Measurements from ENCODE around the gene SLX4IP.
"Not testable (repeated sequence)": the region's sequence is repeated elsewhere in the genome, so short reads cannot be mapped to it uniquely, and the experiment has no call there.

SLX4IP gene

DNA sequence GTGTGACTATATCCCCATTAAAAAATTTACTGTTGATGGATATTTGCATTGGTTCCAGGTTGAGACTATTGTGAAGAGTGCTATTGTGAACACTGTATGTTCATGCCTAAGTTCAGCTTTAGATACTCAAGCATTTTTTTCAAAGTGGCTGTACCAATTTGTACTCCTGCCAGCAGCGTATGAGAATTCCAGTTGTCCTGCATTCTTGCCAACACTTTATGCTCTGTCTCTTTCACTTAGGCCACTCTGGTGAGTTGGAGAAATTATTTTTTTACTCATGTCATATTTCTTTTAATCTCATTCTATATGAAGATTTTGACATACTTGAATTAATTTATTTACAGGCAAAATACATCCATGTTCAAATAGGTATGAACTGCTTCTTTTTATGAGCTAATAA lies 162.5 kb downstream of the SLX4IP start:
- H3K9ac ChIP-seq (ENCODE audit: low read length), result no peak overlapping the region
- no peak overlapping the region for H3K4me3 ChIP-seq (ENCODE audit: low read length)
- no peaks in the 10 kb centered on the region for H3K4me1 ChIP-seq (ENCODE audit: control insufficient read depth, insufficient read depth, low read length)
- H3K9me3 ChIP-seq (ENCODE audit: control insufficient read depth, low read length), result no peaks in the 10 kb centered on the region
- no peaks in the 10 kb centered on the region for H3K27me3 ChIP-seq (ENCODE audit: control insufficient read depth, insufficient read depth, low read length)
- H3K36me3 ChIP-seq (ENCODE audit: control insufficient read depth, insufficient read depth, low read length), result no peaks in the 10 kb centered on the region

DNA sequence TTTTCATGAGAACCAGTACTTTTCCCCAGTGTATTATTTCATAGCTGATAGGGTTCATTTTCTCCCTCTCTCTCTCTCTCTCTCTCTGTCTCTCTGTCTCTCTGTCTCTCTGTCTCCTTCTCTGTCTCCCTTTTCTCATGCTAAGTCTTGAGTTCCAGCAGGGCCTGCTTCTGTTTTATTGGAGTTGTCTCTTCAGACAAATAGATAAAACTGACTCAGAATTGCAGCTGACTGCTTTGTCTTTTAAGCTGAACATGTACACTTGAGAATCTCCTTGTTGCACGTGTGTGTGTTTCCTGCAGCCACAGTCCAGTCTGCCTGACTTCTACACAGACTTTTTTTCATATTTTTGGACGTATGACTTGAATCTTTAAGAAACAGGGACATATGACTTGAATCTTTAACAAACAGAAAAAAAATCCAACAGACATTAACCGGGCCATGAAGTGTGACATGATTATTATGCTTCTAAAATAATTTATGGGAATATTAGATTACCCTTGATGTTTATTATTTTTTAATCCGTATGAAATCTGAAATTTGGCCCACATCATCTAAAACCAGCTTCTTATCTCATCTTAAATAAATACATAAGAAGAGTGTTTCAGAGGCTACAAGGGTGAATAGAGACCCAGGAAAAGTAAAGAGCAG lies 167.2 kb downstream of the SLX4IP start:
- H3K4me1 ChIP-seq (ENCODE audit: control insufficient read depth, insufficient read depth, low read length), result no peaks in the 10 kb centered on the region

DNA sequence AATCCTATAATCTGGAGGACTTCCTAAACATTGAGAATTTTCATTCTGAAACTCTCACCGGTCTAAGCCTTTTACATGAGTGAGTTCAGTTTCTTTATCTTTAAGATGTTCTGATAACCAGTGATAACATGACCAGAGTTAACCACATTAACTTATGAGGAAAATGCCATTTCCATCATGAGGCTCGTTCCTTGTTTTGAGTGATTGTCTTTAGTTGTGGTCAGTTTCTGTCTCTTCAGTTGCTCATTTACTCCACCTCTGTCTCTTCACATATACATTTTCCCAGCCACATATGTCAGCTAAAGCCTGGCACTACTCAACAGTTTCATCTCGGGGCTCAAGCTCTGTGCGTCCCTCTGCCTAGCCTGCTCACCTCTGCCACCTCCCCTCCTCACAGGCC lies 168.3 kb downstream of the SLX4IP start:
- Histone ChIP-seq H3K4me1 (ENCODE audit: control insufficient read depth, insufficient read depth, low read length) (no peaks in the 10 kb centered on the region), H3K9me3 (ENCODE audit: control insufficient read depth, low read length) (no peaks in the 10 kb centered on the region), H3K36me3 (ENCODE audit: control insufficient read depth, insufficient read depth, low read length) (no peaks in the 10 kb centered on the region)

More for the DNA sequence above, 167.2 kb downstream of the SLX4IP start:
- no peak overlapping the region for H3K4me3 ChIP-seq (ENCODE audit: low read length)
- no peaks in the 10 kb centered on the region for H3K9me3 ChIP-seq (ENCODE audit: control insufficient read depth, low read length)
- no peak overlapping the region for H3K9ac ChIP-seq (ENCODE audit: low read length)
- no peaks in the 10 kb centered on the region for H3K27me3 ChIP-seq (ENCODE audit: control insufficient read depth, insufficient read depth, low read length)
- no peaks in the 10 kb centered on the region for H3K36me3 ChIP-seq (ENCODE audit: control insufficient read depth, insufficient read depth, low read length)

DNA sequence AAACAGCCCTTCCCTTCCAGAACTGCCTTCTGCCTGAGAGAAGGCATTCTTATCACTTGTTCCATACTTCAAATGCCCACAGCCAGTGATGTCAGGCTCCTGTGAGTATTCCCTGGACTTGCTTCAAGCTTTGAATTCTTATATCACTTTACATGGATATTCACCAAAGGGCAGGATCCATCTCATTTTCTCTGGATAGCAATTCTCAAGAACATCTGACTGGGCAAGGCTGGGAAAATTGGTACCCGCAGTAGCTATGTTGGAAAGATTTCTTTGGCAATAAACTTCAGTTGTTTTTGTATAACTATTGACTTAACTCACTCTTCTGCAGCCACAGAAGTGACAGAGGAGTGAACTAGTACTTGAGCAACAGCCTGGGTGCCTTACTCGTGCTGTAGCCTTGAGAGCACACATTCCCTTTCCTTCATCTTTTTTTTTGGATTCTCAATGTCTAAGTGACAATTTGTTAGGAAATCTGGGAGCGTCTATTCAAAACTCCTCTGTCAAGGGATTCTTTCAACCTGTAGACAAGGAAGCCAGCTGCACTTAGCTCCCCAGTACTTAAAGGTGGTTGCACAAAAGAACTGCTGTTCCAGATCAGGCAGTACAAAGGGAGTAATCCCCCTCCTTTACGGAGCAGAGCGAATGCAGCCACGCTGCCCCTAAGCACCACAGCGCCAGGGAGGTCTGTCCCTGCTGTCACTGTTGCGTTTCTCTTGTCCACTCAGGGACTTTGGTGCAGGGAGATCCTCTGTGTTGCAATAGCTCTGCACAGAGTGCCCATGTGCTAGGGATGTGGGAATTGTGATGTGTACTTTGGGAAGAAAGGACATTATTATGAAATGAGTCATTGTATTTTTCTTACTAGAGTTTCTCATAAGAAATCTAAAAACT lies 169.1 kb downstream of the SLX4IP start:
- H3K36me3 ChIP-seq (ENCODE audit: control insufficient read depth, insufficient read depth, low read length), result no peaks in the 10 kb centered on the region
- no peaks in the 10 kb centered on the region for H3K4me1 ChIP-seq (ENCODE audit: control insufficient read depth, insufficient read depth, low read length)
- H3K9me3 ChIP-seq (ENCODE audit: control insufficient read depth, low read length), result no peaks in the 10 kb centered on the region
- no peak overlapping the region for H3K9ac ChIP-seq (ENCODE audit: low read length)
- no peak overlapping the region for H3K4me3 ChIP-seq (ENCODE audit: low read length)
- H3K27me3 ChIP-seq (ENCODE audit: control insufficient read depth, insufficient read depth, low read length), result no peaks in the 10 kb centered on the region

More for the DNA sequence above, 168.3 kb downstream of the SLX4IP start:
- Histone ChIP-seq H3K27me3 (ENCODE audit: control insufficient read depth, insufficient read depth, low read length) (no peaks in the 10 kb centered on the region), H3K4me3 (ENCODE audit: low read length) (no peak overlapping the region), H3K9ac (ENCODE audit: low read length) (no peak overlapping the region)

DNA sequence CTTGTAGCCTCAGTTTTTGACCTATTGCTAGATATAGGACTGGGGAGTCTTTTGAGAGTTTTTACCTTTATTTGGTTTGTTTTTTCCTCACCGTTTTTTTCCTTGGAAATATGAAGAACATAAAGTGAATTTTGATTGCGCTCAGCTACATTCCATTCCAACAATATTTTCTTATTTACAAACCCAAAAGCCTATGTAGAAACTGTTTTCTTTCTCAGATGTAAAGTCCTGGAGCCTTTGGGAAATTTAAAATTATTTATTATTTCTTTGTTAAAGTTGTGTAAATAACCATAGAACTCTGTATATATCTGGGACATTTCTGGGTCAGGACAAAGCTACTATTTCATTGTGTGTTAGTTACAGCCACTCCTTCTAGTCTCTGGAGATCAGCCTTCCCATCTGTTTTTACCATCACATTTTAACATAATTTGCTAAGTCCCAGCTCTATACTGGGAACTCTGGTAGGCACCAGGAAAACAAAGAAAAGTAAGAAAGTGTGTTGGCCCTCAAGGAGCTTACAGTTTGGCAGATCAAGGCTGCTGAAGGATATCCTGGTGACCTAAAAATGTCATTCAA lies 169.8 kb downstream of the SLX4IP start:
- Histone ChIP-seq H3K4me3 (ENCODE audit: low read length) (no peak overlapping the region), H3K4me1 (ENCODE audit: control insufficient read depth, insufficient read depth, low read length) (no peaks in the 10 kb centered on the region), H3K36me3 (ENCODE audit: control insufficient read depth, insufficient read depth, low read length) (no peaks in the 10 kb centered on the region), H3K9me3 (ENCODE audit: control insufficient read depth, low read length) (no peaks in the 10 kb centered on the region), H3K27me3 (ENCODE audit: control insufficient read depth, insufficient read depth, low read length) (no peaks in the 10 kb centered on the region), H3K9ac (ENCODE audit: low read length) (no peak overlapping the region)

DNA sequence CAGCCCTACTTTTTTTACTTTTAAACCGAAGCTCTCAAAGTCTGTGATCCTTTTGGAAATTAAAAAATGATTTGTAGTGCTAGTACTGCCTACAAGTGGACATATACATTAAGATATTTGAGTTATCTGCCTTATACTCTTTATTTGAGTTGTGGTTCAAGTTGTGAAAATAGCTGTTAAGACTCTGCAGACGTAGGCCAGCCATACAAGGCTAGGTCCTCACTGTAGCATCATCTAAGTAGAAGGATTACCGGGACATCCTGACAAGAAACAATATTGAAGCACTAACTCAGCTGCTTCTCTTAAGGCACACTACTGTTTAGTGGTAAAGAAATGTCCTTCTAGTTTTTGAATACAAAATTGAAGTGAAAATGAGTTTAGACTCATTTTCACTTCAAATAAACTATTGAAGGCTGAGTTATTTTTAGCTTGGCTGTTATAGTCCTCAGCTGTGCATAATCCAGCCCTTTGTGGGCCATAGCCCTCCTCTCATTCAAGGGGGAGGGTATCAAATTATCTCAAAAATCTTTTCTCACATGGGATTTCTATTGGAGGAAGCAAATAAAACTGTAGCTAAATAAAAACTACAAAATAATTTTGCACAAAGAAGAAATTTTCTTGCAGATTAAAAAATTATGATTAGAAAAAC lies 170.6 kb downstream of the SLX4IP start:
- no peaks in the 10 kb centered on the region for H3K27me3 ChIP-seq (ENCODE audit: control insufficient read depth, insufficient read depth, low read length)
- no peaks in the 10 kb centered on the region for H3K36me3 ChIP-seq (ENCODE audit: control insufficient read depth, insufficient read depth, low read length)
- H3K4me3 ChIP-seq (ENCODE audit: low read length), result no peak overlapping the region
- no peak overlapping the region for H3K9ac ChIP-seq (ENCODE audit: low read length)
- no peaks in the 10 kb centered on the region for H3K9me3 ChIP-seq (ENCODE audit: control insufficient read depth, low read length)
- no peaks in the 10 kb centered on the region for H3K4me1 ChIP-seq (ENCODE audit: control insufficient read depth, insufficient read depth, low read length)

DNA sequence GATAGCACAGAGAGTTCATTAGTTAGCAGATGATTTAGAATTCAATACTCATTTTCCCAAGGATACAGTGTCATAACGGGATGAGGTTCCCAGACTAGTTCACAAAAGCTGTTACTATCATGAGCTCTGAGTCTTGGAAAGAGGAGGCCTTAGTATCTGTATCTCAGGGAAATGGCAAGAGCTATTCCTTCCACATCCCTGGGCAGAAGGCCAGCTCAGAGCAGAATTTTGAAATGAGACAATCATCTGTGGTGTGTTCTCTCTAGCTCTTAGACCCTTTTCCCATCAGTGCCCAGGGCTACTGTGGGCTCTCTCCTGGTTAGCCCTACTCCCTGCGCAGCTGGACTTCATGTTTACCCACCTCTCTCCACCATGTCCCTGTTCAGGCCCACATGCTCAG lies 174.2 kb downstream of the SLX4IP start:
- H3K9ac ChIP-seq (ENCODE audit: low read length), result no peak overlapping the region
- no peaks in the 10 kb centered on the region for H3K27me3 ChIP-seq (ENCODE audit: control insufficient read depth, insufficient read depth, low read length)
- no peaks in the 10 kb centered on the region for H3K36me3 ChIP-seq (ENCODE audit: control insufficient read depth, insufficient read depth, low read length)
- H3K4me1 ChIP-seq (ENCODE audit: control insufficient read depth, insufficient read depth, low read length), result no peaks in the 10 kb centered on the region
- H3K9me3 ChIP-seq (ENCODE audit: control insufficient read depth, low read length), result no peaks in the 10 kb centered on the region
- no peak overlapping the region for H3K4me3 ChIP-seq (ENCODE audit: low read length)

DNA sequence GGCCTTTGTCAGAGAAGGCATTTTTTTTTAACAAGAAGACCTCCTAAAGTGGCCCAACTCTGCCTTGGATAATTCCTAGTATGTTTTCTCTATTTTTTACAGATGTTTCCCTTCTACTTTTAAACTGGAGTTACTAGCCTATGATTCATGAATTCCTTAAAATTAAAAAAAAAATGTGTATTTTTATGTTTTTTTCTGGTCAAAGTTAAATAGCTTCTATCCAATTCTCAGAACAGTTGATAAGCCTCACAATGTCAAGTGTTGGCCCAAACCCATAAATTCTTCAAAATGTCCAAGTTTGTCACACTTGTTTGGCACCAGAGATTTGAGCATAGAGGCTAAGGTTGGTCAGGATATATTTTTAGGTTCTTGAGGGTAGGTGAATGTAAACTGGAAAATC lies 174.7 kb downstream of the SLX4IP start:
- H3K27me3 ChIP-seq (ENCODE audit: control insufficient read depth, insufficient read depth, low read length), result no peaks in the 10 kb centered on the region
- no peak overlapping the region for H3K9ac ChIP-seq (ENCODE audit: low read length)
- no peaks in the 10 kb centered on the region for H3K4me1 ChIP-seq (ENCODE audit: control insufficient read depth, insufficient read depth, low read length)
- H3K4me3 ChIP-seq (ENCODE audit: low read length), result no peak overlapping the region
- H3K9me3 ChIP-seq (ENCODE audit: control insufficient read depth, low read length), result no peaks in the 10 kb centered on the region
- H3K36me3 ChIP-seq (ENCODE audit: control insufficient read depth, insufficient read depth, low read length), result no peaks in the 10 kb centered on the region

DNA sequence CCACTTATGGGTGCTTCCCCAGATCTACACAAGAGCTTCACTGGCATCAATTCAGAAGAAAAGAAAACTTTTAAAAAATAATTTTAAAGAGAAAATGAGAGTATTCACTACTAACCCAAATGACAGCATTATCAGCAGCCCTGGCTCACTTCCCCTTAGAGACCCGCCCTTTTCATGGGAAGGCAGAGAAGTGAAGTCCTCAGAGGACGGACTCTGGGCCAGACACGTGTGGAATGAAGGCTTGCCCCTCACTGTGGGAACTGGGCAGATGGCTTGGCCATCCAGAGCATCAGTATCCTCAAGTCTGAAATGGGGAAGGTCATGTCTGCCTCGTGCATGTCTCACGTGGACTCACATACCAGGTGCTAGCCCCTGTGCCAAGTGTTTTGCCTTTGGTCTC lies 175.1 kb downstream of the SLX4IP start:
- Histone ChIP-seq H3K4me3 (ENCODE audit: low read length) (no peak overlapping the region), H3K9me3 (ENCODE audit: control insufficient read depth, low read length) (no peaks in the 10 kb centered on the region), H3K36me3 (ENCODE audit: control insufficient read depth, insufficient read depth, low read length) (no peaks in the 10 kb centered on the region), H3K4me1 (ENCODE audit: control insufficient read depth, insufficient read depth, low read length) (no peaks in the 10 kb centered on the region), H3K27me3 (ENCODE audit: control insufficient read depth, insufficient read depth, low read length) (no peaks in the 10 kb centered on the region), H3K9ac (ENCODE audit: low read length) (no peak overlapping the region)

DNA sequence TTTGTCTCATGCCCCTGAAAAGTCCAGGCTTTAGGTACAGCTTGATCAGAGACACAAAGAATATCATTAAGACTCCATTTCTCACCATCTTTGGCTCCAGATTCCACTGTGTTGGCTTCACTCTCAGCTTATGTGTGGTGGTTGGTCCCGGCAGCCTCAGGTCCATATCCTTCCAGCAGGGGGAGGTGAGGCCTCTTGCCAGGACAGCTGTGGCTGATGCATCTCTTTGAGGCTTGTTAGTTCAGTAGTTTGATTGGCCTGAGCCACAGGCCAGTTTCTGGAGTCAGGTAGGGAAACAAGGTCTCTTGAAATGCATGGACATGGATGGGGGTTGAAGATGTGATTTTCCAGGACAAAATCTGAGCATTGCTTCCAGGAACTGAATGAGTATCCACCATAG lies 176.3 kb downstream of the SLX4IP start:
- H3K27me3 ChIP-seq (ENCODE audit: control insufficient read depth, insufficient read depth, low read length), result no peaks in the 10 kb centered on the region
- no peak overlapping the region for H3K4me3 ChIP-seq (ENCODE audit: low read length)
- no peaks in the 10 kb centered on the region for H3K9me3 ChIP-seq (ENCODE audit: control insufficient read depth, low read length)
- H3K36me3 ChIP-seq (ENCODE audit: control insufficient read depth, insufficient read depth, low read length), result no peaks in the 10 kb centered on the region
- H3K4me1 ChIP-seq (ENCODE audit: control insufficient read depth, insufficient read depth, low read length), result no peaks in the 10 kb centered on the region
- no peak overlapping the region for H3K9ac ChIP-seq (ENCODE audit: low read length)

DNA sequence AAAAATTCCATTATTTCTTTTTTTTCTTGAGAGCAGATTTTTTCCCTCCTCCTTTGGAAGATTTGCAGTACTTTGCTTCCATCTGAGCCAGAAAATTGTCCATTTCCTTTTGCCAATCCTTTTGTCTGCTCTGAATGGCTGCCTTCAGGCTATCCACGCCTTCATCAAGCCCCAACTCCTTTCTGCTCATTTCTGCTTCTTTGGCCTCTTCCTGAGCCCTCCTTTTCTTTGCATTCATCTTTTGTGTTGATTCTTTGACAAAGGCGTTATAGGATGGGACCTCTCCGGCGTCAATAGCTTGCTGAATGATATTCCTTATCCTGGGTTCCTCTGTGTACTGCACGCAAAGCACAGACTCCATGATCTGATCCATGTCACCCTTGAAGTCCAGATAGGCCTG lies 178.3 kb downstream of the SLX4IP start:
- not testable (repeated sequence) for H3K4me3 ChIP-seq (ENCODE audit: low read length); H3K9me3 ChIP-seq (ENCODE audit: control insufficient read depth, low read length); H3K36me3 ChIP-seq (ENCODE audit: control insufficient read depth, insufficient read depth, low read length); H3K27me3 ChIP-seq (ENCODE audit: control insufficient read depth, insufficient read depth, low read length); H3K9ac ChIP-seq (ENCODE audit: low read length); H3K4me1 ChIP-seq (ENCODE audit: control insufficient read depth, insufficient read depth, low read length)

DNA sequence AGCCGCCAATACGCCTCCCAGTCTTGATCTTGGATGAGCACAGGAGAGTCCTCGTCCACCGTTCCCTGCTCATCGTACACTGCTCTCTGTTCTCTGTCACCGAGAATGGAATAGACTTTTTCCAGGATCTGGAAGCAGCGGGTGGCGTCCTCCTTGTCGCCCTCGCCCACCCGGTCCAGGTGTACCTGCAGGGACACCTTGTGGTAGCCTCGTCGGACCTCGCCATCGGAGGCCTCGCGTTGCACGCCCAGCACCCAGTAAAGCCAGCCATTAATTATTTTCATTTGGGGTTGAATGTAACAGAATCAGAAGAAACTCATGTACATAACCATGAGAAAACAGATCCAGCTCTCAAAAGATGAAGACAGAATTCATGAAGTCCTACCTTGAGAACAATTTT lies 178.8 kb downstream of the SLX4IP start:
- Histone ChIP-seq H3K27me3 (ENCODE audit: control insufficient read depth, insufficient read depth, low read length) (no peaks in the 10 kb centered on the region), H3K4me3 (ENCODE audit: low read length) (no peak overlapping the region), H3K9ac (ENCODE audit: low read length) (no peak overlapping the region), H3K9me3 (ENCODE audit: control insufficient read depth, low read length) (no peaks in the 10 kb centered on the region), H3K4me1 (ENCODE audit: control insufficient read depth, insufficient read depth, low read length) (no peaks in the 10 kb centered on the region), H3K36me3 (ENCODE audit: control insufficient read depth, insufficient read depth, low read length) (no peaks in the 10 kb centered on the region)

All from mucosa of stomach (tissue), 1 donor.